DND-41 (cell line): ENCODE measurements around the gene DHX36.

ENCODE experiments used
- EZH2 ChIP-seq: IDR thresholded peaks from 3 replicates; pipeline ENCODE4 v1.6.1; 2012; ENCODE audit warnings: borderline replicate concordance, low read depth, mild to moderate bottlenecking, moderate library complexity, low read length, inconsistent platforms; ENCODE audit not compliant: severe bottlenecking
- TF ChIP-seq, protein P1 (sequence below): IDR thresholded peaks from 2 replicates; pipeline ENCODE4 v1.5.1; 2012; ENCODE audit warnings: borderline replicate concordance, low read length, moderate library complexity, mild to moderate bottlenecking; ENCODE audit not compliant: poor library complexity, severe bottlenecking; ENCODE audit errors: extremely low read depth

DNA sequence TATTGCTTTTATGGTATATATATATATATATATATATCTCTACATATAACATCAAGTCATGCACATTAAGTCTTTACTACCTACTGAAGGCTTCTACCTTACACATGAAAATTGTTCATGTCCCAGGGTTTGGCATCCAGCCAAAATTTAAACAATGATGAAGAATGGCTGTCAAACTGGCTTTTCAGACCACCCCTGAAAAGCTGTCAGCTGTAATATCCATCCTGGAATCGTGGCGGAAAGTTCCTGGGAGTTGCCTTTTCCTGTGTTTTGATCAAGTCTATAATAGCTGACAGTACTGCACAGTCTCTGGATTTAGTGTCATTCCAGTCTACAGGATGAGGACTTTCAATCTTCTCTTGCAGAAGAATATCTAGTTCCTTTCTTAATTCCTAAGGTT is 48.3 kb downstream of the DHX36 start:
- TF ChIP-seq EZH2, result no peak
- TF ChIP-seq, protein P1, sequence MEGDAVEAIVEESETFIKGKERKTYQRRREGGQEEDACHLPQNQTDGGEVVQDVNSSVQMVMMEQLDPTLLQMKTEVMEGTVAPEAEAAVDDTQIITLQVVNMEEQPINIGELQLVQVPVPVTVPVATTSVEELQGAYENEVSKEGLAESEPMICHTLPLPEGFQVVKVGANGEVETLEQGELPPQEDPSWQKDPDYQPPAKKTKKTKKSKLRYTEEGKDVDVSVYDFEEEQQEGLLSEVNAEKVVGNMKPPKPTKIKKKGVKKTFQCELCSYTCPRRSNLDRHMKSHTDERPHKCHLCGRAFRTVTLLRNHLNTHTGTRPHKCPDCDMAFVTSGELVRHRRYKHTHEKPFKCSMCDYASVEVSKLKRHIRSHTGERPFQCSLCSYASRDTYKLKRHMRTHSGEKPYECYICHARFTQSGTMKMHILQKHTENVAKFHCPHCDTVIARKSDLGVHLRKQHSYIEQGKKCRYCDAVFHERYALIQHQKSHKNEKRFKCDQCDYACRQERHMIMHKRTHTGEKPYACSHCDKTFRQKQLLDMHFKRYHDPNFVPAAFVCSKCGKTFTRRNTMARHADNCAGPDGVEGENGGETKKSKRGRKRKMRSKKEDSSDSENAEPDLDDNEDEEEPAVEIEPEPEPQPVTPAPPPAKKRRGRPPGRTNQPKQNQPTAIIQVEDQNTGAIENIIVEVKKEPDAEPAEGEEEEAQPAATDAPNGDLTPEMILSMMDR, result no peak
